GM21515 (cell line): ENCODE results near the gene MRPL54.
"Not testable (repeated sequence)": the region's sequence is repeated elsewhere in the genome, so short reads cannot be mapped to it uniquely, and the experiment has no call there.

Experiments
- ATAC-seq: cut with Tn5 transposase; IDR thresholded peaks from one replicate; pipeline ENCODE4 v1.9.1; 2021; ENCODE audit not compliant: unreplicated experiment

The MRPL54 gene

GRCh38 chr19:3808420-3809143 is 46.1 kb downstream of the MRPL54 start:
- no peak for ATAC-seq

GRCh38 chr19:3809881-3810707 is 47.6 kb downstream of the MRPL54 start:
- ATAC-seq = no peak

- ATAC-seq = no peak
Measured at GRCh38 chr19:3810708-3811355, 48.4 kb downstream of the MRPL54 start.

GRCh38 chr19:3813473-3814392 is 51.3 kb downstream of the MRPL54 start:
- no peak for ATAC-seq

- no peak for ATAC-seq
Measured at GRCh38 chr19:3814648-3815047, 52.2 kb downstream of the MRPL54 start.

- not testable (repeated sequence) for ATAC-seq
Measured at GRCh38 chr19:3816148-3816547, 53.7 kb downstream of the MRPL54 start.

- ATAC-seq = no peak
Measured at GRCh38 chr19:3816566-3817218, 54.2 kb downstream of the MRPL54 start.
